Measurements from ENCODE around the gene IGSF8.

The IGSF8 gene

GRCh38 chr1:160086456-160086892 lies 11.9 kb downstream of the IGSF8 start:
- no peak overlapping the region for H3K9ac ChIP-seq (ENCODE audit: low read length in 2 of 2)
- H3K27ac ChIP-seq (ENCODE audit: low read length), result peak overlapping the region; percentile 53
- H3K9me3 ChIP-seq (ENCODE audit: control insufficient read depth in 2 of 2, low read length in 2 of 2), result no peaks in the 10 kb centered on the region
- no peak overlapping the region for H3K4me3 ChIP-seq (ENCODE audit: low read length in 2 of 2)
- peaks cover 18% of the 10 kb centered on the region for H3K4me1 ChIP-seq (ENCODE audit: control insufficient read depth, insufficient read depth, low read length)
- peaks cover 6 to 14% of the 10 kb centered on the region in 2 donors for H3K36me3 ChIP-seq (ENCODE audit: control insufficient read depth in 2 of 2, insufficient read depth in 2 of 2, low read length in 2 of 2)
- H3K27me3 ChIP-seq (ENCODE audit: control insufficient read depth in 1 of 2, insufficient read depth in 2 of 2, low read length in 2 of 2), result peaks cover 19 to 20% of the 10 kb centered on the region in 2 donors

- Histone ChIP-seq H3K27ac (ENCODE audit: low read length) (peak overlapping the region; percentile 53), H3K9ac (ENCODE audit: low read length in 2 of 2) (peak overlapping the region in 1 of 2 donors; percentile 22), H3K27me3 (ENCODE audit: control insufficient read depth in 1 of 2, insufficient read depth in 2 of 2, low read length in 2 of 2) (peaks cover 25 to 26% of the 10 kb centered on the region in 2 donors), H3K4me3 (ENCODE audit: low read length in 2 of 2) (no peak overlapping the region), H3K9me3 (ENCODE audit: control insufficient read depth in 2 of 2, low read length in 2 of 2) (no peaks in the 10 kb centered on the region), H3K36me3 (ENCODE audit: control insufficient read depth in 2 of 2, insufficient read depth in 2 of 2, low read length in 2 of 2) (peaks cover 6 to 12% of the 10 kb centered on the region in 2 donors), H3K4me1 (ENCODE audit: control insufficient read depth, insufficient read depth, low read length) (peaks cover 18% of the 10 kb centered on the region)
These were observed 12.5 kb downstream of the IGSF8 start for GRCh38 chr1:160085686-160086455.

GRCh38 chr1:160084771-160085321 lies 13.6 kb downstream of the IGSF8 start:
- Histone ChIP-seq H3K27ac (ENCODE audit: low read length) (no peak overlapping the region), H3K9ac (ENCODE audit: low read length in 2 of 2) (no peak overlapping the region), H3K36me3 (ENCODE audit: control insufficient read depth in 2 of 2, insufficient read depth in 2 of 2, low read length in 2 of 2) (peaks cover 0 to 3% of the 10 kb centered on the region in 2 donors), H3K27me3 (ENCODE audit: control insufficient read depth in 1 of 2, insufficient read depth in 2 of 2, low read length in 2 of 2) (peaks cover 31 to 32% of the 10 kb centered on the region in 2 donors), H3K4me1 (ENCODE audit: control insufficient read depth, insufficient read depth, low read length) (peaks cover 18% of the 10 kb centered on the region), H3K4me3 (ENCODE audit: low read length in 2 of 2) (no peak overlapping the region), H3K9me3 (ENCODE audit: control insufficient read depth in 2 of 2, low read length in 2 of 2) (no peaks in the 10 kb centered on the region)

GRCh38 chr1:160083968-160084770 lies 14.2 kb downstream of the IGSF8 start:
- Histone ChIP-seq H3K27ac (ENCODE audit: low read length) (no peak overlapping the region), H3K9me3 (ENCODE audit: control insufficient read depth in 2 of 2, low read length in 2 of 2) (no peaks in the 10 kb centered on the region), H3K27me3 (ENCODE audit: control insufficient read depth in 1 of 2, insufficient read depth in 2 of 2, low read length in 2 of 2) (peaks cover 33 to 35% of the 10 kb centered on the region in 2 donors), H3K4me1 (ENCODE audit: control insufficient read depth, insufficient read depth, low read length) (peaks cover 18% of the 10 kb centered on the region), H3K36me3 (ENCODE audit: control insufficient read depth in 2 of 2, insufficient read depth in 2 of 2, low read length in 2 of 2) (no peaks in the 10 kb centered on the region), H3K9ac (ENCODE audit: low read length in 2 of 2) (peak overlapping the region; percentile 13 to 25), H3K4me3 (ENCODE audit: low read length in 2 of 2) (peak overlapping the region; percentile 70 to 78)

- Histone ChIP-seq H3K36me3 (ENCODE audit: control insufficient read depth in 2 of 2, insufficient read depth in 2 of 2, low read length in 2 of 2) (no peaks in the 10 kb centered on the region), H3K27ac (ENCODE audit: low read length) (no peak overlapping the region), H3K9ac (ENCODE audit: low read length in 2 of 2) (no peak overlapping the region), H3K4me1 (ENCODE audit: control insufficient read depth, insufficient read depth, low read length) (peaks cover 18% of the 10 kb centered on the region), H3K4me3 (ENCODE audit: low read length in 2 of 2) (no peak overlapping the region), H3K9me3 (ENCODE audit: control insufficient read depth in 2 of 2, low read length in 2 of 2) (no peaks in the 10 kb centered on the region), H3K27me3 (ENCODE audit: control insufficient read depth in 1 of 2, insufficient read depth in 2 of 2, low read length in 2 of 2) (peaks cover 38 to 45% of the 10 kb centered on the region in 2 donors)
These were observed 15.5 kb downstream of the IGSF8 start for GRCh38 chr1:160082926-160083325.

GRCh38 chr1:160082487-160082886 lies 15.9 kb downstream of the IGSF8 start:
- Histone ChIP-seq H3K36me3 (ENCODE audit: control insufficient read depth in 2 of 2, insufficient read depth in 2 of 2, low read length in 2 of 2) (no peaks in the 10 kb centered on the region), H3K27ac (ENCODE audit: low read length) (no peak overlapping the region), H3K9ac (ENCODE audit: low read length in 2 of 2) (no peak overlapping the region), H3K4me1 (ENCODE audit: control insufficient read depth, insufficient read depth, low read length) (peaks cover 18% of the 10 kb centered on the region), H3K9me3 (ENCODE audit: control insufficient read depth in 2 of 2, low read length in 2 of 2) (no peaks in the 10 kb centered on the region), H3K27me3 (ENCODE audit: control insufficient read depth in 1 of 2, insufficient read depth in 2 of 2, low read length in 2 of 2) (peaks cover 40 to 45% of the 10 kb centered on the region in 2 donors), H3K4me3 (ENCODE audit: low read length in 2 of 2) (no peak overlapping the region)

- Histone ChIP-seq H3K9me3 (ENCODE audit: control insufficient read depth in 2 of 2, low read length in 2 of 2) (no peaks in the 10 kb centered on the region), H3K36me3 (ENCODE audit: control insufficient read depth in 2 of 2, insufficient read depth in 2 of 2, low read length in 2 of 2) (no peaks in the 10 kb centered on the region), H3K9ac (ENCODE audit: low read length in 2 of 2) (no peak within 1 kb of the TSS), H3K4me1 (ENCODE audit: control insufficient read depth, insufficient read depth, low read length) (peaks cover 18% of the 10 kb centered on the region), H3K27ac (ENCODE audit: low read length) (no peak within 1 kb of the TSS), H3K27me3 (ENCODE audit: control insufficient read depth in 1 of 2, insufficient read depth in 2 of 2, low read length in 2 of 2) (peaks cover 46 to 48% of the 10 kb centered on the region in 2 donors), H3K4me3 (ENCODE audit: low read length in 2 of 2) (no peak within 1 kb of the TSS)
These were observed 17.0 kb downstream of the IGSF8 start, which contains the start of gene KCNJ9 for GRCh38 chr1:160081261-160081936. Gene KCNJ9 (plus strand): TSS chr1:160081538. CDS start chr1:160084031, 2,493 bp downstream.

GRCh38 chr1:160080381-160081100 lies 17.9 kb downstream of the IGSF8 start:
- Histone ChIP-seq H3K4me1 (ENCODE audit: control insufficient read depth, insufficient read depth, low read length) (peaks cover 12% of the 10 kb centered on the region), H3K4me3 (ENCODE audit: low read length in 2 of 2) (no peak overlapping the region), H3K27ac (ENCODE audit: low read length) (no peak overlapping the region), H3K27me3 (ENCODE audit: control insufficient read depth in 1 of 2, insufficient read depth in 2 of 2, low read length in 2 of 2) (peaks cover 46 to 50% of the 10 kb centered on the region in 2 donors), H3K36me3 (ENCODE audit: control insufficient read depth in 2 of 2, insufficient read depth in 2 of 2, low read length in 2 of 2) (no peaks in the 10 kb centered on the region), H3K9ac (ENCODE audit: low read length in 2 of 2) (no peak overlapping the region), H3K9me3 (ENCODE audit: control insufficient read depth in 2 of 2, low read length in 2 of 2) (no peaks in the 10 kb centered on the region)

- peaks cover 50 to 53% of the 10 kb centered on the region in 2 donors for H3K27me3 ChIP-seq (ENCODE audit: control insufficient read depth in 1 of 2, insufficient read depth in 2 of 2, low read length in 2 of 2)
- no peak overlapping the region for H3K4me3 ChIP-seq (ENCODE audit: low read length in 2 of 2)
- no peak overlapping the region for H3K9ac ChIP-seq (ENCODE audit: low read length in 2 of 2)
- H3K36me3 ChIP-seq (ENCODE audit: control insufficient read depth in 2 of 2, insufficient read depth in 2 of 2, low read length in 2 of 2), result no peaks in the 10 kb centered on the region
- no peaks in the 10 kb centered on the region for H3K9me3 ChIP-seq (ENCODE audit: control insufficient read depth in 2 of 2, low read length in 2 of 2)
- no peak overlapping the region for H3K27ac ChIP-seq (ENCODE audit: low read length)
- peaks cover 10% of the 10 kb centered on the region for H3K4me1 ChIP-seq (ENCODE audit: control insufficient read depth, insufficient read depth, low read length)
These were observed 19.0 kb downstream of the IGSF8 start for GRCh38 chr1:160079448-160079847.
